HepG2 (cell line): ENCODE data around the gene SLC35F1. TPM values are rescaled to one million over a fixed set of nuclear protein-coding genes. Genes with fewer than 3 reads are reported as not detected.

Experiments used
- AHDC1 ChIP-seq: sonication (generic); formaldehyde crosslinking; IDR thresholded peaks from 2 replicates; pipeline ENCODE4 v1.5.1; 2020; ENCODE audit warnings: mild to moderate bottlenecking, missing genetic modification reagents, borderline replicate concordance
- DPF2 ChIP-seq: sonication (generic); formaldehyde crosslinking; IDR thresholded peaks from 2 replicates; pipeline ENCODE4 v1.4.0; 2020; ENCODE audit warnings: mild to moderate bottlenecking, low read depth, missing genetic modification reagents, borderline replicate concordance
- KDM1A ChIP-seq: IDR thresholded peaks from 2 replicates; pipeline ENCODE4 v1.6.1; 2016; ENCODE audit warnings: missing compliant biosample characterization
- MYC ChIP-seq: sonication (generic); formaldehyde crosslinking; IDR thresholded peaks from 2 replicates; pipeline ENCODE4 v1.9.0; 2021; ENCODE audit warnings: missing genetic modification reagents, borderline replicate concordance
- ZFYVE20 ChIP-seq: sonication (generic); formaldehyde crosslinking; IDR thresholded peaks from 2 replicates; pipeline ENCODE4 v1.8.0; 2023; ENCODE audit warnings: low read depth, mild to moderate bottlenecking, moderate library complexity, missing genetic modification reagents, borderline replicate concordance
- ZNF329 ChIP-seq: sonication (generic); formaldehyde crosslinking; IDR thresholded peaks from 2 replicates; pipeline ENCODE4 v1.9.0; 2021; ENCODE audit warnings: low read depth, mild to moderate bottlenecking, missing genetic modification reagents
- ZNF431 ChIP-seq: sonication (generic); formaldehyde crosslinking; IDR thresholded peaks from 2 replicates; pipeline ENCODE4 v1.9.0; 2022; ENCODE audit warnings: missing genetic modification reagents, low read depth, mild to moderate bottlenecking, borderline replicate concordance
- ZNF484 ChIP-seq: sonication (generic); formaldehyde crosslinking; IDR thresholded peaks from 2 replicates; pipeline ENCODE4 v1.5.1; 2020; ENCODE audit warnings: mild to moderate bottlenecking, low read depth, missing genetic modification reagents, borderline replicate concordance
- ZNF512B ChIP-seq: sonication (generic); formaldehyde crosslinking; IDR thresholded peaks from 2 replicates; pipeline ENCODE4 v1.5.1; 2020; ENCODE audit warnings: missing genetic modification reagents, mild to moderate bottlenecking, borderline replicate concordance
- polyA plus RNA-seq, 8 experiments: library from polyadenylated mRNA; depleted of rRNA in 3 of 8; stranded (reverse) in 7 of 8; unstranded in 1 of 8; fragments of >200 nt; fragmentation: Illumina TruSeq in 4 of 8; extraction: Trizol in 4 of 8; gene quantifications; 2 replicates each; pipeline versions ENCODE4 v1.2.1 to v1.2.3, GENCODE V29; 2011 to 2016; ENCODE audit warnings: low read depth in 4 of 8, missing spikeins in 1 of 8, mixed read lengths in 1 of 8; ENCODE audit not compliant: insufficient read depth in 1 of 8
- total RNA-seq, 5 experiments: library from RNA; depleted of rRNA; stranded (reverse); fragments of >200 nt; fragmentation: Illumina TruSeq; extraction: Trizol; gene quantifications; 2 replicates each; pipeline ENCODE4 v1.2.3, GENCODE V29; 2016; ENCODE audit warnings: low read depth in 1 of 5

The SLC35F1 gene
- total and polyA plus RNA-seq, 2 of the 13 experiments (the other 11 are each of a cell fraction or from before 2014, with no cell fraction given), result 0.01 TPM; not detected in 1

GRCh38 chr6:118240878-118241528 is 333.9 kb downstream of the SLC35F1 start (continued):
- TF ChIP-seq ZNF512B (CRISPR knock-in tag) (no peak), ZFYVE20 (CRISPR knock-in tag) (no peak), MYC (CRISPR knock-in tag) (no peak), AHDC1 (CRISPR knock-in tag) (no peak), DPF2 (CRISPR knock-in tag) (no peak), ZNF484 (CRISPR knock-in tag) (no peak), KDM1A (CRISPR knock-in tag) (no peak), ZNF329 (CRISPR knock-in tag) (no peak), ZNF431 (CRISPR knock-in tag) (no peak)
